SU-DHL-6 (cell line): Measurements from ENCODE around the gene WDR59.

Experiments
- H2AFZ ChIP-seq: fragments of 200-600 bp; sonication (generic); 2 replicates; pipeline ENCODE4 v1.6.1; 2014; ENCODE audit warnings: low read depth, mild to moderate bottlenecking, moderate library complexity, mixed read lengths, antibody characterized with exemption, low read length; ENCODE audit not compliant: severe bottlenecking
- H3F3A ChIP-seq: fragments of 200-600 bp; shearing (Covaris generic); 2 replicates; pipeline ENCODE4 v1.6.0; 2016; ENCODE audit warnings: antibody characterized with exemption, mild to moderate bottlenecking; ENCODE audit not compliant: insufficient read depth
- H3K27ac ChIP-seq: fragments of 200-600 bp; sonication (generic); 2 replicates; pipeline ENCODE4 v1.5.1; 2016; ENCODE audit warnings: low read depth, mild to moderate bottlenecking, low read length, moderate library complexity, mixed read lengths
- H3K27me3 ChIP-seq: fragments of 200-600 bp; sonication (generic), shearing (Covaris generic); 2 replicates; pipeline ENCODE4 v1.6.0; 2014; ENCODE audit warnings: mild to moderate bottlenecking, low read length
- H3K36me3 ChIP-seq: fragments of 200-600 bp; sonication (generic); 2 replicates; pipeline ENCODE4 v1.6.1; 2014; ENCODE audit warnings: mild to moderate bottlenecking, low read length, mixed read lengths
- H3K4me2 ChIP-seq: fragments of 300-600, 200-600 bp; shearing (Covaris generic), sonication (generic); 2 replicates; pipeline ENCODE4 v1.6.0; 2014; ENCODE audit warnings: low read length, low read depth, mild to moderate bottlenecking; ENCODE audit not compliant: poor library complexity, severe bottlenecking
- H3K4me3 ChIP-seq: fragments of 200-600 bp; sonication (generic); 2 replicates; pipeline ENCODE4 v1.5.1; 2014; ENCODE audit warnings: antibody characterized with exemption, low read length, mild to moderate bottlenecking, mixed read lengths; ENCODE audit not compliant: insufficient read depth, poor library complexity, severe bottlenecking
- H3K79me2 ChIP-seq: fragments of 200-600 bp; sonication (generic); 2 replicates; pipeline ENCODE4 v1.6.1; 2014; ENCODE audit warnings: mild to moderate bottlenecking, low read length, moderate library complexity; ENCODE audit not compliant: insufficient read depth
- H3K9ac ChIP-seq: fragments of 200-600 bp; sonication (generic); 2 replicates; pipeline ENCODE4 v1.7.0; 2014; ENCODE audit warnings: mild to moderate bottlenecking, low read length
- H3K9me2 ChIP-seq: fragments of 200-600 bp; sonication (generic); replicated peaks from 2 replicates; pipeline ENCODE4 v1.6.1; 2014; ENCODE audit warnings: low read length; ENCODE audit not compliant: insufficient read depth
- H3K9me3 ChIP-seq: fragments of 200-600 bp; sonication (generic); 2 replicates; pipeline ENCODE4 v1.6.1; 2014; ENCODE audit warnings: low read length, mixed read lengths; ENCODE audit not compliant: insufficient read depth
- H4K20me1 ChIP-seq: fragments of 200-600 bp; sonication (generic); 2 replicates; pipeline ENCODE4 v1.6.1; 2014; ENCODE audit warnings: low read depth, mild to moderate bottlenecking, antibody characterized with exemption, low read length, moderate library complexity, mixed read lengths
- EZH2phosphoT487 ChIP-seq: fragments of 200-600 bp; sonication (generic), shearing (Covaris generic); conservative IDR thresholded peaks from 2 replicates; pipeline ENCODE4 v1.6.1; 2018; ENCODE audit warnings: mild to moderate bottlenecking, antibody characterized with exemption, low read length, moderate library complexity, mixed read lengths
- TF ChIP-seq, protein P1 (sequence below): fragments of 200-600 bp; sonication (generic); IDR thresholded peaks from one replicate; pipeline ENCODE4 v1.5.1; 2017; ENCODE audit warnings: antibody characterized with exemption, mild to moderate bottlenecking, low read length, moderate library complexity; ENCODE audit not compliant: insufficient read depth, poor library complexity, severe bottlenecking

Gene WDR59

DNA sequence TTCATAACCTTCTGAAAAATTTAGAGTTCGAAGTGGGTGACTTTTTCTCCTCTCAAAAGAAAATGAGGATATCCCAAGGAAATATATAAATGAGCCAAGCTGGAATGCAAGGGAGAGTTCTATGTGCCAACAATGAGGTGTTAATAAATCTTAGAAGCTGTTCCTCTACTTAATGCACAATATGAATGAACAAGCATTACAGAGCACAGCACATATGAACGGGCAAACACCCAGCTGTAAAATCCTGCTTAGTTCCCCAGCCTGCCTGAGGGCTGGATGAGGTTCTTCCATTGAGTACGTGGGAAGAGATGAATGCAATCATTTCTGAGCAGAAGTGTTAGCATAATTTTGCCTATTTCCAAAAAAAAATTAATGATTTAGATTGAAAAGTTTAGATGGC lies 58.1 kb downstream of the WDR59 start:
- H3K4me3 ChIP-seq: no peak overlapping the region
- no peaks in the 10 kb centered on the region for H3F3A ChIP-seq
- H3K79me2 ChIP-seq: no peaks in the 10 kb centered on the region
- H3K9me2 ChIP-seq: no peaks in the 10 kb centered on the region
- no peak overlapping the region for H3K27ac ChIP-seq
- no peaks in the 10 kb centered on the region for H4K20me1 ChIP-seq
- no peak overlapping the region for H3K4me2 ChIP-seq
- no peak overlapping the region for H2AFZ ChIP-seq
- TF ChIP-seq, protein P1, sequence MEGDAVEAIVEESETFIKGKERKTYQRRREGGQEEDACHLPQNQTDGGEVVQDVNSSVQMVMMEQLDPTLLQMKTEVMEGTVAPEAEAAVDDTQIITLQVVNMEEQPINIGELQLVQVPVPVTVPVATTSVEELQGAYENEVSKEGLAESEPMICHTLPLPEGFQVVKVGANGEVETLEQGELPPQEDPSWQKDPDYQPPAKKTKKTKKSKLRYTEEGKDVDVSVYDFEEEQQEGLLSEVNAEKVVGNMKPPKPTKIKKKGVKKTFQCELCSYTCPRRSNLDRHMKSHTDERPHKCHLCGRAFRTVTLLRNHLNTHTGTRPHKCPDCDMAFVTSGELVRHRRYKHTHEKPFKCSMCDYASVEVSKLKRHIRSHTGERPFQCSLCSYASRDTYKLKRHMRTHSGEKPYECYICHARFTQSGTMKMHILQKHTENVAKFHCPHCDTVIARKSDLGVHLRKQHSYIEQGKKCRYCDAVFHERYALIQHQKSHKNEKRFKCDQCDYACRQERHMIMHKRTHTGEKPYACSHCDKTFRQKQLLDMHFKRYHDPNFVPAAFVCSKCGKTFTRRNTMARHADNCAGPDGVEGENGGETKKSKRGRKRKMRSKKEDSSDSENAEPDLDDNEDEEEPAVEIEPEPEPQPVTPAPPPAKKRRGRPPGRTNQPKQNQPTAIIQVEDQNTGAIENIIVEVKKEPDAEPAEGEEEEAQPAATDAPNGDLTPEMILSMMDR: no peak
- no peak for TF ChIP-seq EZH2phosphoT487
- H3K9me3 ChIP-seq: no peaks in the 10 kb centered on the region
- H3K36me3 ChIP-seq: no peaks in the 10 kb centered on the region; the same call in 1 of the 2 replicates
- H3K27me3 ChIP-seq: no peaks in the 10 kb centered on the region
- H3K9ac ChIP-seq: no peak overlapping the region

DNA sequence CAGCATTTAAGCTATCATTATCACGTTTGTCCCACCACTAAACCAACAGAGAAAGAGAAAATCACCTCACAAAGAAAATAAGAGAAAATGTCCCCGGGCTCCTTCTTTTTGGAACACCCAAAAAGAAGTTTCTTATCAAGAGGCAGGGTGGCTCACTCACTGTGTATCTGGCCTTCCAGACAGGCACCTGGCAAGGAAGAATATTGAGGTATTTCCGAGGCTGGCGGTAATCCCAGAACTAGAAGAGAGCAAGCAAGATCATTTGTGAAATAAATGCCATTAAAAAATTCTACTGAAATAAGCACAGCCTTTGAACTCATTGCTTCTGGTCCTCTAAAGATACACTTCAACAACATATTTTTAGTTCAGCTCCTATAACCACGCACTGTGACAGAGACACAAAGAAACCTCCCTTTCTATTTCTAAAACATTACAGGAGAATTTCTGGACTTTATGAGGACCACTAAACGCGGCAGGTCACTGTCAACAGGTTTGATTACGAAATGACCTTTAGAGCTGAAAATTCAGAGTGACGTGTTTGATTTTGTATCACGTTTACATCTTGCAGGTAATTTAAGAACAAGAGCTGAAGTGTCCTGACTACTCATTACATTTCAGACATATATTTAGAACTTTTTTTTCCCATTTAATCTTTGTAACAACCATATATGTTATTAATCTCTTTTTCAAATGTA lies 61.0 kb downstream of the WDR59 start:
- no peaks in the 10 kb centered on the region for H3F3A ChIP-seq
- H4K20me1 ChIP-seq: no peaks in the 10 kb centered on the region
- no peaks in the 10 kb centered on the region for H3K36me3 ChIP-seq
- H3K79me2 ChIP-seq: no peaks in the 10 kb centered on the region
- TF ChIP-seq, protein P1: no peak
- TF ChIP-seq EZH2phosphoT487: no peak
- no peak overlapping the region for H3K9ac ChIP-seq
- H3K9me3 ChIP-seq: no peaks in the 10 kb centered on the region
- no peaks in the 10 kb centered on the region for H3K9me2 ChIP-seq
- no peak overlapping the region for H3K4me2 ChIP-seq
- H3K27me3 ChIP-seq: no peaks in the 10 kb centered on the region
- H3K27ac ChIP-seq: no peak overlapping the region
- no peak overlapping the region for H3K4me3 ChIP-seq
- H2AFZ ChIP-seq: no peak overlapping the region

DNA sequence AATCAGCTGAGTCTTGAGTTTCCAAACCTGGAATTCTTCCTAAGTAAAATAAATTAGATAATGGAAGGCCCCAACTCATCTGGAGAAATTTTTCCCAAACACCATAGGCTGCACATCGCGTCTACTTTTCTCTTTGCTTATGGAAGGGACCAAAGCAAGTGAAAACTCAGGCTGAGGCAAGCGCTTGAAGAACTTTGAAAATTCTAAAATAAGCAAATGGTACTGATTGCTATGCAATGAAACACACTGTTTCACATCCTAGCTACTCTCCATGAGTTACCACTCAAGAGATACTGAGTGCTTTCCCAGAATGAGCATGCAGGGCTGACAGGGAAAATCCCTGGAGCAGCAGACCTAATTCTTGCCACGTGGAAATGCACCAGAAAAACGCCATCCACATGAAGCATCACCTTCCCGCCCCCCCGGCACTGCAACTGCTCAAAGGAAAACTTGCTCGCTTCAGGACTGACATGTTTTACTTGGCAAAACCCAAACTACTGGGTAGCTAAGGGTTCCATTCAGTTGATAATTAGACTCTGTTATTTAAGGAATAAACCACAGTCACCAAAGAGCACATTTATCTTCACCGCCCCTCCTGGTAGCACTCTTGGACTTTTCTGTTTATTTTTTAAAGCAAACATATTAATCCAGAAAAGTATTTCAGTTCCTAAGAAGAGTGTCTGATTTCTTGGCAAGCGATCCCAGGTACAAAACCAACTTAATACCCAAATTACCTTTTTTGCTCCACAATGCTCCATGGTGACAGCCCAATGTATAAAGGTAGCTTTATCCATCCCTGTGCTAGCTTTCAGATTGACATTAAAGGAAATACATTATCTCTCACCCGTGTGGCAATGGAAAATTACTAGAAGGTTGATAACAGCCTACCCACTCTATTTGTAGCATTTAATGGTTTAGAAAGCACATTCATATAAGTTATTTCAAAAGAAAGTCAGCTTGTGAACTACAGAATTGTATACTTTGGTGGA lies 62.5 kb downstream of the WDR59 start:
- Histone ChIP-seq H2AFZ (no peak overlapping the region), H3K27ac (no peak overlapping the region), H3K9me3 (no peaks in the 10 kb centered on the region), H3K9ac (no peak overlapping the region), H3K4me2 (no peak overlapping the region), H3K79me2 (no peaks in the 10 kb centered on the region), H3K27me3 (no peaks in the 10 kb centered on the region), H3K4me3 (no peak overlapping the region), H3K9me2 (no peaks in the 10 kb centered on the region), H3F3A (no peaks in the 10 kb centered on the region), H3K36me3 (no peaks in the 10 kb centered on the region), H4K20me1 (no peaks in the 10 kb centered on the region)
- no peak for TF ChIP-seq EZH2phosphoT487
- TF ChIP-seq, protein P1: no peak
